ENCODE results near the gene YIPF3. TPM values are rescaled to one million over a fixed set of nuclear protein-coding genes. Genes with fewer than 3 reads are reported as not detected.
"Not testable (repeated sequence)": the region's sequence is repeated elsewhere in the genome, so short reads cannot be mapped to it uniquely, and the experiment has no call there.

The YIPF3 gene
- total RNA-seq, 1 experiment from 2014 or later: 92.9 TPM

- no peaks in the 10 kb centered on the region for H3K36me3 ChIP-seq (replicated peaks; ENCODE audit: control insufficient read depth, insufficient read depth, low read length)
- no peak overlapping the region for H3K4me3 ChIP-seq (ENCODE audit: insufficient read depth, low read depth, low read length)
- no peaks in the 10 kb centered on the region for H3K27me3 ChIP-seq (ENCODE audit: control insufficient read depth, insufficient read depth, low read length)
- no peak for DNase-seq
Observed at GRCh38 chr6:43469947-43470346, 46.8 kb downstream of the YIPF3 start.

GRCh38 chr6:43468748-43469681 lies 47.7 kb downstream of the YIPF3 start:
- Histone ChIP-seq H3K4me3 (ENCODE audit: insufficient read depth, low read depth, low read length) (no peak overlapping the region), H3K36me3 (replicated peaks; ENCODE audit: control insufficient read depth, insufficient read depth, low read length) (no peaks in the 10 kb centered on the region), H3K27me3 (ENCODE audit: control insufficient read depth, insufficient read depth, low read length) (no peaks in the 10 kb centered on the region)
- no peak for DNase-seq

GRCh38 chr6:43468240-43468639 lies 48.5 kb downstream of the YIPF3 start:
- no peak overlapping the region for H3K4me3 ChIP-seq (ENCODE audit: insufficient read depth, low read depth, low read length)
- no peaks in the 10 kb centered on the region for H3K36me3 ChIP-seq (replicated peaks; ENCODE audit: control insufficient read depth, insufficient read depth, low read length)
- no peak for DNase-seq
- no peaks in the 10 kb centered on the region for H3K27me3 ChIP-seq (ENCODE audit: control insufficient read depth, insufficient read depth, low read length)

- Histone ChIP-seq H3K27me3 (ENCODE audit: control insufficient read depth, insufficient read depth, low read length) (no peaks in the 10 kb centered on the region), H3K36me3 (replicated peaks; ENCODE audit: control insufficient read depth, insufficient read depth, low read length) (no peaks in the 10 kb centered on the region)
- no peak for DNase-seq
Observed at GRCh38 chr6:43467752-43468151, 49.0 kb downstream of the YIPF3 start.

GRCh38 chr6:43467265-43467664 lies 49.5 kb downstream of the YIPF3 start:
- DNase-seq; H3K4me3 ChIP-seq (ENCODE audit: insufficient read depth, low read depth, low read length); H3K27me3 ChIP-seq (ENCODE audit: control insufficient read depth, insufficient read depth, low read length); H3K36me3 ChIP-seq (replicated peaks; ENCODE audit: control insufficient read depth, insufficient read depth, low read length): not testable (repeated sequence)

More at GRCh38 chr6:43467752-43468151, 49.0 kb downstream of the YIPF3 start:
- H3K4me3 ChIP-seq (ENCODE audit: insufficient read depth, low read depth, low read length): no peak overlapping the region

GRCh38 chr6:43465948-43466347 lies 50.8 kb downstream of the YIPF3 start:
- no peak for DNase-seq
- H3K4me3 ChIP-seq (ENCODE audit: insufficient read depth, low read depth, low read length): no peak overlapping the region
- H3K36me3 ChIP-seq (replicated peaks; ENCODE audit: control insufficient read depth, insufficient read depth, low read length): no peaks in the 10 kb centered on the region
- no peaks in the 10 kb centered on the region for H3K27me3 ChIP-seq (ENCODE audit: control insufficient read depth, insufficient read depth, low read length)

- H3K36me3 ChIP-seq (replicated peaks; ENCODE audit: control insufficient read depth, insufficient read depth, low read length): no peaks in the 10 kb centered on the region
Observed at GRCh38 chr6:43464337-43464736, 52.4 kb downstream of the YIPF3 start.

GRCh38 chr6:43461936-43462335 lies 54.8 kb downstream of the YIPF3 start:
- no peak overlapping the region for H3K4me3 ChIP-seq (ENCODE audit: insufficient read depth, low read depth, low read length)
- no peaks in the 10 kb centered on the region for H3K36me3 ChIP-seq (replicated peaks; ENCODE audit: control insufficient read depth, insufficient read depth, low read length)
- DNase-seq: no peak
- H3K27me3 ChIP-seq (ENCODE audit: control insufficient read depth, insufficient read depth, low read length): peaks cover under 1% of the 10 kb centered on the region

More at GRCh38 chr6:43464337-43464736, 52.4 kb downstream of the YIPF3 start:
- DNase-seq: no peak
- no peak overlapping the region for H3K4me3 ChIP-seq (ENCODE audit: insufficient read depth, low read depth, low read length)
- no peaks in the 10 kb centered on the region for H3K27me3 ChIP-seq (ENCODE audit: control insufficient read depth, insufficient read depth, low read length)

Other genes with a start within 250 kb of the YIPF3 start
- not detected in 2 replicates for gene SLC22A7, start 218.7 kb downstream of the YIPF3 start, total RNA-seq (2014; rRNA removed; shearing (Covaris generic))
- gene CRIP3, start 208.1 kb downstream of the YIPF3 start, total RNA-seq (2014; rRNA removed; shearing (Covaris generic)): 20.1 and 28.1 TPM in 2 replicates
- 8.1 and 14.5 TPM in 2 replicates for gene ZNF318, start 147.3 kb downstream of the YIPF3 start, total RNA-seq (2014; rRNA removed; shearing (Covaris generic))
- gene ABCC10, start 89.4 kb downstream of the YIPF3 start, total RNA-seq (2014; rRNA removed; shearing (Covaris generic)): 17.3 and 18.4 TPM in 2 replicates
- gene DLK2, start 61.4 kb downstream of the YIPF3 start, total RNA-seq (2014; rRNA removed; shearing (Covaris generic)): 0.33 and 0.42 TPM in 2 replicates
- gene TJAP1, start 39.4 kb downstream of the YIPF3 start, total RNA-seq (2014; rRNA removed; shearing (Covaris generic)): 25.3 and 25.5 TPM in 2 replicates
- 0.26 TPM in 1 of 2 replicates, not detected in the other for gene LRRC73, start 6.6 kb downstream of the YIPF3 start, total RNA-seq (2014; rRNA removed; shearing (Covaris generic))
- 40.3 and 40.8 TPM in 2 replicates for gene POLR1C, start 163 bp upstream of the YIPF3 start, total RNA-seq (2014; rRNA removed; shearing (Covaris generic))
- gene XPO5, start 59.1 kb upstream of the YIPF3 start, total RNA-seq (2014; rRNA removed; shearing (Covaris generic)): 70.9 and 78.3 TPM in 2 replicates
- gene POLH, start 59.3 kb upstream of the YIPF3 start, total RNA-seq (2014; rRNA removed; shearing (Covaris generic)): 4.7 and 5.0 TPM in 2 replicates
- 59.0 and 64.2 TPM in 2 replicates for gene GTPBP2, start 112.3 kb upstream of the YIPF3 start, total RNA-seq (2014; rRNA removed; shearing (Covaris generic))
- 40.0 and 46.5 TPM in 2 replicates for gene MAD2L1BP, start 118.9 kb upstream of the YIPF3 start, total RNA-seq (2014; rRNA removed; shearing (Covaris generic))
- gene RSPH9, start 128.1 kb upstream of the YIPF3 start, total RNA-seq (2014; rRNA removed; shearing (Covaris generic)): 0.07 TPM in 1 of 2 replicates, not detected in the other
- 77.3 and 102 TPM in 2 replicates for gene MRPS18A, start 170.9 kb upstream of the YIPF3 start, total RNA-seq (2014; rRNA removed; shearing (Covaris generic))